A549 (cell line): ENCODE measurements around the gene HERC2. TPM values are rescaled to one million over a fixed set of nuclear protein-coding genes. Genes with fewer than 3 reads are reported as not detected.

Experiments
- ATAC-seq, 2 experiments: fragments of 200-7000 bp in 1 of 2; fragments of >200 bp in 1 of 2; cut with Nextera tagmentation in 1 of 2; cut with Tn5 transposase in 1 of 2; 3 replicates each; pipeline versions ENCODE4 v1.8.0 to v1.9.1; 2018 to 2020; ENCODE audit warnings: mild to moderate bottlenecking in 1 of 2, moderate library complexity in 1 of 2
- CTCF ChIA-PET: fragments of 300-600 bp; sonication (Branson Sonifier 250); formaldehyde crosslinking; extraction: SDS; loops from one replicate; lab custom pipeline; 2021; ENCODE audit warnings: antibody characterized with exemption, inconsistent platforms; lab: Yijun Ruan, JAX
- POLR2A ChIA-PET: fragments of 350-600 bp; formaldehyde crosslinking; extraction: SDS; loops from one replicate; lab custom pipeline; 2021; ENCODE audit warnings: antibody characterized with exemption, inconsistent platforms; lab: Yijun Ruan, JAX
- DNase-seq, 2 experiments: peaks; one replicate each; pipeline versions ENCODE4 v3.0.0 to v3.0.0-alpha.2; 2011 to 2016; ENCODE audit warnings: low read depth in 1 of 2, low spot score in 1 of 2
- FAIRE-seq: peaks from 2 replicates; lab custom pipeline; 2011; peaks lifted over from hg19 to GRCh38; lab: Jason Lieb, UNC
- H3K27ac ChIP-seq, 2 experiments: fragments of >200 bp; sonication (Bioruptor Twin); formaldehyde crosslinking; 3 replicates each; pipeline ENCODE4 v1.5.1; 2016 to 2017
- H3K4me1 ChIP-seq: fragments of >200 bp; sonication (Bioruptor Twin); formaldehyde crosslinking; 3 replicates; pipeline ENCODE4 v1.6.1; 2016
- H3K4me2 ChIP-seq: fragments of >200 bp; sonication (Bioruptor Twin); formaldehyde crosslinking; 3 replicates; pipeline ENCODE4 v1.6.1; 2016
- H3K4me3 ChIP-seq: fragments of >200 bp; sonication (Bioruptor Twin); formaldehyde crosslinking; 3 replicates; pipeline ENCODE4 v1.5.1; 2016
- H3K9me3 ChIP-seq: fragments of >200 bp; sonication (Bioruptor Twin); formaldehyde crosslinking; 3 replicates; pipeline ENCODE4 v1.6.1; 2016
- CBX2 ChIP-seq: fragments of 200-600 bp; sonication (generic); IDR thresholded peaks from 2 replicates; pipeline ENCODE4 v1.6.1; 2016; ENCODE audit warnings: low read depth, mild to moderate bottlenecking, borderline replicate concordance
- CBX8 ChIP-seq: fragments of 200-600 bp; sonication (generic); IDR thresholded peaks from 2 replicates; pipeline ENCODE4 v1.6.1; 2016
- CHD4 ChIP-seq: fragments of 200-600 bp; sonication (generic); IDR thresholded peaks from 2 replicates; pipeline ENCODE4 v1.6.1; 2016; ENCODE audit warnings: antibody characterized with exemption, mild to moderate bottlenecking, borderline replicate concordance
- EHF ChIP-seq: fragments of 250-450 bp; sonication (Bioruptor Pico); IDR thresholded peaks from 2 replicates; pipeline ENCODE4 v1.5.0; 2020; ENCODE audit warnings: mild to moderate bottlenecking
- EP300 ChIP-seq, 2 experiments: fragments of >200 bp; sonication (Bioruptor Twin); formaldehyde crosslinking; IDR thresholded peaks; 2 replicates in 1 of 2; 3 replicates in 1 of 2; pipeline ENCODE4 v1.6.1; 2016 to 2017
- FOSB ChIP-seq: fragments of 250-450 bp; sonication (Bioruptor Pico); IDR thresholded peaks from 2 replicates; pipeline ENCODE4 v1.5.0; 2020; ENCODE audit warnings: mild to moderate bottlenecking, moderate library complexity
- HDAC2 ChIP-seq: fragments of 200-600 bp; sonication (generic); IDR thresholded peaks from 2 replicates; pipeline ENCODE4 v1.6.1; 2016
- HOXB5 ChIP-seq: fragments of 250-450 bp; sonication (Bioruptor Pico); IDR thresholded peaks from 2 replicates; pipeline ENCODE4 v1.5.0; 2020; ENCODE audit warnings: mild to moderate bottlenecking, moderate library complexity
- JUN ChIP-seq, 2 experiments: fragments of >200 bp; sonication (Bioruptor Twin); formaldehyde crosslinking; IDR thresholded peaks; 2 replicates in 1 of 2; 3 replicates in 1 of 2; pipeline ENCODE4 v1.6.1; 2016 to 2017
- JUNB ChIP-seq: fragments of >200 bp; sonication (Bioruptor Twin); formaldehyde crosslinking; IDR thresholded peaks from 2 replicates; pipeline ENCODE4 v1.6.1; 2016
- KDM1A ChIP-seq: fragments of 200-600 bp; sonication (generic); IDR thresholded peaks from 2 replicates; pipeline ENCODE4 v1.6.1; 2016; ENCODE audit warnings: low read depth, mild to moderate bottlenecking
- KDM5A ChIP-seq: fragments of 200-600 bp; sonication (generic); IDR thresholded peaks from 2 replicates; pipeline ENCODE4 v1.6.1; 2016; ENCODE audit warnings: antibody characterized with exemption, mild to moderate bottlenecking
- MAFK ChIP-seq: fragments of 450-650 bp; IDR thresholded peaks from 2 replicates; pipeline ENCODE4 v1.6.1; 2014; ENCODE audit not compliant: partially characterized antibody
- NPAS2 ChIP-seq: fragments of 250-450 bp; sonication (Bioruptor Pico); IDR thresholded peaks from 2 replicates; pipeline ENCODE4 v1.8.0; 2022; ENCODE audit warnings: mild to moderate bottlenecking, moderate library complexity, borderline replicate concordance
- NR3C1 ChIP-seq: fragments of >200 bp; sonication (Bioruptor Twin); formaldehyde crosslinking; IDR thresholded peaks from 3 replicates; pipeline ENCODE4 v1.6.1; 2017
- PBX3 ChIP-seq: IDR thresholded peaks from 2 replicates; pipeline ENCODE4 v1.6.1; 2012
- RAD21 ChIP-seq, 2 experiments: fragments of >200 bp in 1 of 2; sonication (Bioruptor Twin) in 1 of 2; formaldehyde crosslinking in 1 of 2; IDR thresholded peaks in 1 of 2; conservative IDR thresholded peaks in 1 of 2; 2 replicates in 1 of 2; 3 replicates in 1 of 2; pipeline ENCODE4 v1.6.1; 2012 to 2018; ENCODE audit warnings: inconsistent platforms in 1 of 2
- RARB ChIP-seq: fragments of 250-450 bp; sonication (Bioruptor Pico); IDR thresholded peaks from 2 replicates; pipeline ENCODE4 v1.8.0; 2021; ENCODE audit warnings: mild to moderate bottlenecking, moderate library complexity
- RCOR1 ChIP-seq: fragments of 150-350 bp; IDR thresholded peaks from 2 replicates; pipeline ENCODE4 v1.6.1; 2014; ENCODE audit warnings: antibody characterized with exemption, low read length, low read depth
- SREBF2 ChIP-seq: fragments of 450-650 bp; IDR thresholded peaks from 2 replicates; pipeline ENCODE4 v1.6.1; 2014; ENCODE audit warnings: mild to moderate bottlenecking, moderate library complexity
- TFCP2L1 ChIP-seq: fragments of 250-450 bp; sonication (Bioruptor Pico); IDR thresholded peaks from 2 replicates; pipeline ENCODE4 v1.5.0; 2021; ENCODE audit warnings: mild to moderate bottlenecking
- TP53 ChIP-seq: fragments of 250-450 bp; sonication (Bioruptor Pico); IDR thresholded peaks from 2 replicates; pipeline ENCODE4 v1.5.0; 2021; ENCODE audit warnings: mild to moderate bottlenecking, moderate library complexity
- ZC3H11A ChIP-seq: fragments of 450-650 bp; IDR thresholded peaks from 2 replicates; pipeline ENCODE4 v1.6.1; 2014; ENCODE audit warnings: antibody characterized with exemption, mild to moderate bottlenecking
- WGBS: methylation state at CpG from one replicate; pipeline ENCODE4 v1.1.6; 2017; ENCODE audit errors: missing lambda C conversion rate; 5-methylcytosine and 5-hydroxymethylcytosine counted together
- polyA plus RNA-seq, 4 experiments: library from polyadenylated mRNA; depleted of rRNA in 3 of 4; stranded (reverse); fragments of >200 nt; fragmentation: RNase III in 1 of 4; extraction: RNeasy Plus Mini Kit Qiagen cat#74134 plus additional on column Dnase treatment in 1 of 4; gene quantifications; 2 replicates in 3 of 4; 3 replicates in 1 of 4; pipeline ENCODE4 v1.2.3, GENCODE V29; 2011 to 2017
- TF ChIP-seq, protein P1 (sequence below): fragments of 250-450 bp; sonication (Bioruptor Pico); IDR thresholded peaks from 2 replicates; pipeline ENCODE4 v1.5.0; 2021; ENCODE audit warnings: mild to moderate bottlenecking, moderate library complexity, borderline replicate concordance
- TF ChIP-seq, protein P2 (sequence below): fragments of 150-350 bp; IDR thresholded peaks from 2 replicates; pipeline ENCODE4 v1.6.1; 2014; ENCODE audit warnings: low read depth, mild to moderate bottlenecking, low read length
- TF ChIP-seq, protein P3 (sequence below): IDR thresholded peaks from 2 replicates; pipeline ENCODE4 v1.6.1; 2012
- TF ChIP-seq, protein P4 (sequence below): fragments of 450-650 bp; IDR thresholded peaks from 2 replicates; pipeline ENCODE4 v1.6.1; 2014; ENCODE audit warnings: antibody characterized with exemption

The HERC2 gene
- polyA plus RNA-seq, 2 of the 4 experiments (the other 2 are of a cell fraction) = 31.4 to 32.8 TPM

DNA sequence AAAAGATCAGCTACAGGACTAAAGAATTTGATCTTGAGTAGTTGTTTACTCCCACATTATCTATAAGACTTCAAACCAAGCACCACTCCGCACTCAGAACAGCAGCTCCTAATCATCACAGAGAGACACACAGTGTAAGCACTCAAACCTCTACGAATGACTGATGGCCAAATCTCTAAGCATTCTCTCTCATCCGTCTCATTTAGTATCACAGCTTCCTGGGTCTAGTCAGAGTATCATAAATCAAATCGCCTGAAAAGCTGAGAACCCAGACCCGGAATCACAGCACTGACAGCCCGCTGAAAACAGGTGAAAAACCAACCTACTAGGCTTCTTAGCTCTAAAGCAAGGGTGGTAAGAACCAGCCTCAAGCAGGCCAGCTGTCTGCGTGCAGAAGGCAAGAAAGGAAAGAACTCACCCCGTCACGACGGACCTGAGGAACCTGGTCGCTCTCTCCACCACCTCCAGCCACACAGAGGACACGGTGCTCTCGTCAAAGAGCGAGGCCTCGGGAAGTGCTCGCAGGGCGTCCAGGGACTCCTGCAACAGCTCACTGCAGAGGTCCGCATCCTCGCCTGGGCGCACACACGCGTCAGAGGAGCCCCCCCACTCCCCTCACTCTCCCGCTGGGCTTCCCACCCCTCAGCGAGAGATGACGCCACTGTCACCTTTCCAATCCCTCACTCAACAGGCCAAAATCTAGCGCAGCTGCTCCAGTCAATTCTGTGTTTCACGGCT lies 47.9 kb downstream of the HERC2 start:
- ATAC-seq (no peak), DNase-seq (no peak), FAIRE-seq (no peak)
- Histone ChIP-seq H3K4me1 (no peaks in the 10 kb centered on the region), H3K4me3 (no peak overlapping the region), H3K27ac (no peak overlapping the region), H3K4me2 (no peak overlapping the region), H3K9me3 (no peaks in the 10 kb centered on the region)
- no peak for TF ChIP-seq TFCP2L1 (CRISPR knock-in tag)
- TF ChIP-seq EHF (CRISPR knock-in tag) = no peak
- no peak for TF ChIP-seq CHD4
- TF ChIP-seq PBX3 = no peak
- no peak for TF ChIP-seq SREBF2
- TF ChIP-seq ZC3H11A = no peak
- TF ChIP-seq, protein P1, sequence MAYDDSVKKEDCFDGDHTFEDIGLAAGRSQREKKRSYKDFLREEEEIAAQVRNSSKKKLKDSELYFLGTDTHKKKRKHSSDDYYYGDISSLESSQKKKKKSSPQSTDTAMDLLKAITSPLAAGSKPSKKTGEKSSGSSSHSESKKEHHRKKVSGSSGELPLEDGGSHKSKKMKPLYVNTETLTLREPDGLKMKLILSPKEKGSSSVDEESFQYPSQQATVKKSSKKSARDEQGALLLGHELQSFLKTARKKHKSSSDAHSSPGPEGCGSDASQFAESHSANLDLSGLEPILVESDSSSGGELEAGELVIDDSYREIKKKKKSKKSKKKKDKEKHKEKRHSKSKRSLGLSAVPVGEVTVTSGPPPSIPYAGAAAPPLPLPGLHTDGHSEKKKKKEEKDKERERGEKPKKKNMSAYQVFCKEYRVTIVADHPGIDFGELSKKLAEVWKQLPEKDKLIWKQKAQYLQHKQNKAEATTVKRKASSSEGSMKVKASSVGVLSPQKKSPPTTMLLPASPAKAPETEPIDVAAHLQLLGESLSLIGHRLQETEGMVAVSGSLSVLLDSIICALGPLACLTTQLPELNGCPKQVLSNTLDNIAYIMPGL (CRISPR knock-in tag) = no peak
- TF ChIP-seq NR3C1 = no peak
- no peak for TF ChIP-seq CBX8
- TF ChIP-seq HOXB5 (CRISPR knock-in tag) = no peak
- CTCF ChIA-PET = interaction anchor here (0.6 to 1.1 kb wide), 3 partner anchors 9 to 181 kb away, joined by 3 to 4 read pairs (median 4); no protein-coding TSS in a partner anchor
- POLR2A ChIA-PET = no interaction called here
- 94% methylated on average over 27 of the region's 27 CpGs for WGBS

- ChIA-PET POLR2A (no interaction called here), CTCF (interaction anchor here (1.1 kb wide), 1 partner anchor 9 kb away, joined by 3 read pairs; no protein-coding TSS in a partner anchor)
- 72% methylated on average over 5 of the region's 5 CpGs for WGBS
- Histone ChIP-seq H3K4me1 (no peaks in the 10 kb centered on the region), H3K27ac (no peak overlapping the region), H3K4me2 (no peak overlapping the region), H3K9me3 (no peaks in the 10 kb centered on the region), H3K4me3 (no peak overlapping the region)
- no peak for FAIRE-seq
- DNase-seq = peak in 1 of 2 experiments; percentile 19
- TF ChIP-seq HDAC2 (no peak), KDM1A (no peak), FOSB (CRISPR knock-in tag) (no peak), CHD4 (no peak), JUNB (no peak), CBX2 (no peak), MAFK (no peak), RAD21 (conservative IDR thresholded peaks at IDR 0.05 in 1 of 2, IDR thresholded peaks at IDR 0.05 in 1 of 2) (no peak), TP53 (no peak), NPAS2 (CRISPR knock-in tag) (no peak), KDM5A (no peak), EP300 (IDR thresholded peaks at IDR 0.05) (no peak), RCOR1 (no peak), CBX8 (no peak), RARB (CRISPR knock-in tag) (no peak), JUN (IDR thresholded peaks at IDR 0.05) (no peak)
- TF ChIP-seq, protein P2, sequence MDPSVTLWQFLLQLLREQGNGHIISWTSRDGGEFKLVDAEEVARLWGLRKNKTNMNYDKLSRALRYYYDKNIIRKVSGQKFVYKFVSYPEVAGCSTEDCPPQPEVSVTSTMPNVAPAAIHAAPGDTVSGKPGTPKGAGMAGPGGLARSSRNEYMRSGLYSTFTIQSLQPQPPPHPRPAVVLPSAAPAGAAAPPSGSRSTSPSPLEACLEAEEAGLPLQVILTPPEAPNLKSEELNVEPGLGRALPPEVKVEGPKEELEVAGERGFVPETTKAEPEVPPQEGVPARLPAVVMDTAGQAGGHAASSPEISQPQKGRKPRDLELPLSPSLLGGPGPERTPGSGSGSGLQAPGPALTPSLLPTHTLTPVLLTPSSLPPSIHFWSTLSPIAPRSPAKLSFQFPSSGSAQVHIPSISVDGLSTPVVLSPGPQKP = no peak
- TF ChIP-seq, protein P3, sequence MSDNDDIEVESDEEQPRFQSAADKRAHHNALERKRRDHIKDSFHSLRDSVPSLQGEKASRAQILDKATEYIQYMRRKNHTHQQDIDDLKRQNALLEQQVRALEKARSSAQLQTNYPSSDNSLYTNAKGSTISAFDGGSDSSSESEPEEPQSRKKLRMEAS = no peak
- TF ChIP-seq, protein P1 (CRISPR knock-in tag) = no peak
- TF ChIP-seq, protein P4, sequence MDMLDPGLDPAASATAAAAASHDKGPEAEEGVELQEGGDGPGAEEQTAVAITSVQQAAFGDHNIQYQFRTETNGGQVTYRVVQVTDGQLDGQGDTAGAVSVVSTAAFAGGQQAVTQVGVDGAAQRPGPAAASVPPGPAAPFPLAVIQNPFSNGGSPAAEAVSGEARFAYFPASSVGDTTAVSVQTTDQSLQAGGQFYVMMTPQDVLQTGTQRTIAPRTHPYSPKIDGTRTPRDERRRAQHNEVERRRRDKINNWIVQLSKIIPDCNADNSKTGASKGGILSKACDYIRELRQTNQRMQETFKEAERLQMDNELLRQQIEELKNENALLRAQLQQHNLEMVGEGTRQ = no peak
- peak; percentile 68 to 76; a peak in 4 of 6 replicates for ATAC-seq
Measured at GRCh38 chr15:28273468-28273867, 48.5 kb downstream of the HERC2 start.
